ENCODE measurements around the gene LBH.

DNA sequence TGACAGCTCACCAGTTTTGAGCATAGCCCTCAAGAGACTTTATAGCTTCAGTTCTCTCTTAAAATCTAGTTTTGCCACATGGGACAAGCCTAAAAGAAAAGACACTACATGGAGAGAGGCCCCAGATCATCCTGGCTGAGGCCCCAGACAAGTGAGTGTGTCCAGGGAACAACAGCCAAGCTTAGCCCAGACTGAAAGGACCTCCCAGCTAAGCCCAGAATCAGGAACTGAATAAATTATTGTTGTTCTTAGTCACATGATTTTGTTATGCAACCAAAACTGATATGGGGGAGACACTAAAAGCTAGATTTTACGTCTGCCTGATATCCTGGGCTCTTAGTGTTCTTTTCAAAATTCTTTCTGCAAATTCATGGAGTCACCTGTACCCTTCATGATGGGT lies 29.3 kb upstream of the LBH start:
- TF ChIP-seq, protein P1, sequence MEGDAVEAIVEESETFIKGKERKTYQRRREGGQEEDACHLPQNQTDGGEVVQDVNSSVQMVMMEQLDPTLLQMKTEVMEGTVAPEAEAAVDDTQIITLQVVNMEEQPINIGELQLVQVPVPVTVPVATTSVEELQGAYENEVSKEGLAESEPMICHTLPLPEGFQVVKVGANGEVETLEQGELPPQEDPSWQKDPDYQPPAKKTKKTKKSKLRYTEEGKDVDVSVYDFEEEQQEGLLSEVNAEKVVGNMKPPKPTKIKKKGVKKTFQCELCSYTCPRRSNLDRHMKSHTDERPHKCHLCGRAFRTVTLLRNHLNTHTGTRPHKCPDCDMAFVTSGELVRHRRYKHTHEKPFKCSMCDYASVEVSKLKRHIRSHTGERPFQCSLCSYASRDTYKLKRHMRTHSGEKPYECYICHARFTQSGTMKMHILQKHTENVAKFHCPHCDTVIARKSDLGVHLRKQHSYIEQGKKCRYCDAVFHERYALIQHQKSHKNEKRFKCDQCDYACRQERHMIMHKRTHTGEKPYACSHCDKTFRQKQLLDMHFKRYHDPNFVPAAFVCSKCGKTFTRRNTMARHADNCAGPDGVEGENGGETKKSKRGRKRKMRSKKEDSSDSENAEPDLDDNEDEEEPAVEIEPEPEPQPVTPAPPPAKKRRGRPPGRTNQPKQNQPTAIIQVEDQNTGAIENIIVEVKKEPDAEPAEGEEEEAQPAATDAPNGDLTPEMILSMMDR (IDR thresholded peaks at IDR 0.05; ENCODE audit: borderline replicate concordance, extremely low read depth, low read length, poor library complexity, severe bottlenecking), result no peak
- TF ChIP-seq EZH2 (IDR thresholded peaks at IDR 0.05; ENCODE audit: borderline replicate concordance, low read depth, low read length, severe bottlenecking), result no peak
